ENCODE measurements around the gene NACC2. TPM values are rescaled to one million over a fixed set of nuclear protein-coding genes. Genes with fewer than 3 reads are reported as not detected.
"Not testable (repeated sequence)": the region's sequence is repeated elsewhere in the genome, so short reads cannot be mapped to it uniquely, and the experiment has no call there.

Gene NACC2
- total and polyA plus RNA-seq, 7 donors, result 8.5 to 33.5 (median 18.4) TPM

DNA sequence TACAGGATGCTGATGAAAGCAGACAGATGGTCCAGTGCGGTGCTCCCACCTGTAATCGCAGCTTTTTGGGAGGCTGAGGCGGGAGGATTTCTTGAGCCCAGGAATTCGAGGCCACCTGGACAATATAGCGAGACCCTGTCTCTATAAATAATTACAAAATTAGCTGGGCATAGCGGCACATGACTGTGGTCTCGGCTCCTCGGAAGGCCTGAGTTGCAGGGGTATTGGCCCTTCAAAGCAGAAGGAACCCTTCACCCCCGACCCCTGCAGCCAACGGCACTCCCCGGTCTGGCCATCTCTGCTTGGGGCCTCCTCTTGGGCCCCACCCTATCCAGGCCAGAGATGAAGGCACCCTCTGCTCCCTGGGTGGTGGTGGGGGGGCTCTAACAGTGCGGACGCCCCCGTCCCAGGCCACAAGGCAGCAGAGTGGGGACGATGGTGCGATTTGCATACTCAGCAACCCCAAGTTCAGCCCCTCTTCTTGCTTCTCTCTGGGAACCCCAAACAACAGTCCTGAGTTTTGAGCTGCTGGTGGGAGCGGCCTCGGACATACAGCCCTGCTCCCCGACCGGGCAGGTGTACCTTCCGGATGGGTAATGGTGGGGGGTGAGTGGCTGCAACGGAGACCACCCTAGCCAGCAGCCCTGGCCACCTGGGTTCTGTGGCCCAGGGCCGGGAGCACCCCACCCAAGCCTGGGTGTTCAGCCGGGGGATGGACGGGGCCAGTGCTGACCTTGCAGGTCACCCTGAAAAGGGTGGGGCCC, 50.7 kb downstream of the NACC2 start:
- no peak for DNase-seq
- H3K27ac ChIP-seq, result no peak overlapping the region
- no peaks in the 10 kb centered on the region for H3K27me3 ChIP-seq (ENCODE audit: insufficient read depth in 3 of 3, low read length in 2 of 3)
- ATAC-seq, result peak in 1 of 4 donors; percentile 3
- no peak overlapping the region for H3K4me3 ChIP-seq
- H3K9me3 ChIP-seq, result peaks cover 6% of the 10 kb centered on the region
- peaks cover 3 to 27% of the 10 kb centered on the region in 2 donors for H3K36me3 ChIP-seq (ENCODE audit: insufficient read depth in 1 of 2, low read depth in 1 of 2)
- intact Hi-C loops (cut with DNase I), result loop anchor here in 1 of 2 donors (5.0 kb wide), 1 partner anchor 33 kb away; no protein-coding TSS in a partner anchor
- TF ChIP-seq, protein P1, sequence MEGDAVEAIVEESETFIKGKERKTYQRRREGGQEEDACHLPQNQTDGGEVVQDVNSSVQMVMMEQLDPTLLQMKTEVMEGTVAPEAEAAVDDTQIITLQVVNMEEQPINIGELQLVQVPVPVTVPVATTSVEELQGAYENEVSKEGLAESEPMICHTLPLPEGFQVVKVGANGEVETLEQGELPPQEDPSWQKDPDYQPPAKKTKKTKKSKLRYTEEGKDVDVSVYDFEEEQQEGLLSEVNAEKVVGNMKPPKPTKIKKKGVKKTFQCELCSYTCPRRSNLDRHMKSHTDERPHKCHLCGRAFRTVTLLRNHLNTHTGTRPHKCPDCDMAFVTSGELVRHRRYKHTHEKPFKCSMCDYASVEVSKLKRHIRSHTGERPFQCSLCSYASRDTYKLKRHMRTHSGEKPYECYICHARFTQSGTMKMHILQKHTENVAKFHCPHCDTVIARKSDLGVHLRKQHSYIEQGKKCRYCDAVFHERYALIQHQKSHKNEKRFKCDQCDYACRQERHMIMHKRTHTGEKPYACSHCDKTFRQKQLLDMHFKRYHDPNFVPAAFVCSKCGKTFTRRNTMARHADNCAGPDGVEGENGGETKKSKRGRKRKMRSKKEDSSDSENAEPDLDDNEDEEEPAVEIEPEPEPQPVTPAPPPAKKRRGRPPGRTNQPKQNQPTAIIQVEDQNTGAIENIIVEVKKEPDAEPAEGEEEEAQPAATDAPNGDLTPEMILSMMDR (IDR thresholded peaks at IDR 0.05), result no peak
- 95 to 96% (median 96%) methylated on average over 25 of the region's 25 CpGs for WGBS, 3 donors
- peaks cover 14% of the 10 kb centered on the region for H3K4me1 ChIP-seq

DNA sequence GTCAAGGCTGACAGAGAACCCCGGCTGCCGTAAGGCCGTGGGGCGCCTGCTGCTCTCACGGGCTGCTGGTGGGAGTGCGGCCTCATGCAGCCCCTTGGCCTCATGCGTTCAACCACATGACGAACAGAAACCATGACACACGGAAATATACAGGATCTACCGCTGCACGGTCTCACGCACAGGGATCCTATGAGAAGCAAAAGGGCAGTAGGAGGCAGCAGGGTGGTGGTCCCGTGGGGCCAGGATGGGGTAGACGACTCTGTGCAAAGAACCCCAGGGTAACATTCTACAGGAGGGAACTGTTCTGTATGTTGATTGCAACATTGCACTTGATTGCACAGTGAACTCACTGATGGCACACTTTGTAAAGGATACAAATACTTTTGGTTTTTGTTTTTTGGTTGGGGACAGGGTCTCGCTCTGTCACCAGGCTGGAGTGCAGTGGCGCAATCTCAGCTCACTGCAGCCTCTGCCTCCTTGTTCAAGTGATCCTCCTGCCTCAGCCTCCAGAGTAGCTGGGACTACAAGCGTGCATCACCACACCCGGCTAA, 51.6 kb downstream of the NACC2 start:
- no peak overlapping the region for H3K27ac ChIP-seq
- WGBS, 3 donors, result 89 to 92% (median 91%) methylated on average over 18 of the region's 18 CpGs
- intact Hi-C loops (cut with DNase I), result loop anchor here in 1 of 2 donors (5.0 kb wide), 1 partner anchor 34 kb away; no protein-coding TSS in a partner anchor
- ATAC-seq (no peak), DNase-seq (no peak)
- no peaks in the 10 kb centered on the region for H3K27me3 ChIP-seq (ENCODE audit: insufficient read depth in 3 of 3, low read length in 2 of 3)
- H3K9me3 ChIP-seq, result peaks cover 8% of the 10 kb centered on the region
- H3K4me1 ChIP-seq, result peaks cover 13% of the 10 kb centered on the region
- TF ChIP-seq, protein P1 (IDR thresholded peaks at IDR 0.05), result no peak
- H3K4me3 ChIP-seq, result no peak overlapping the region
- peaks cover 0 to 19% of the 10 kb centered on the region in 2 donors for H3K36me3 ChIP-seq (ENCODE audit: insufficient read depth in 1 of 2, low read depth in 1 of 2)

DNA sequence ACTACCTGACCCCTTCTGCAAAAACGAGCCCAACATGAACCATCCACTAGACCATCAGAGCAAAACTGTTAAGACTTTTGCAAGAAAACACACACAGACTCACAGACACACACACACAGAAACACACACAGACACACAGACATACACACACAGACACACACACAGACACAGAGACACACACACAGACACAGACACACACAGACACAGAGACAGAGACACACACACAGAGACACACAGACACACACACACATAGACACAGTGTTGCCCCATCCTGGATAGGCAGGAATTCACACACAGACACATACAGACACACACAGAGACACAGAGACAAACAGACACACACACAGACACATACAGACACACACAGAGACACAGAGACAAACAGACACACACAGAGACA, 52.5 kb downstream of the NACC2 start:
- Histone ChIP-seq H3K27me3 (ENCODE audit: insufficient read depth in 3 of 3, low read length in 2 of 3) (no peaks in the 10 kb centered on the region), H3K27ac (no peak overlapping the region), H3K4me1 (peaks cover 8% of the 10 kb centered on the region), H3K4me3 (no peak overlapping the region), H3K36me3 (ENCODE audit: insufficient read depth in 1 of 2, low read depth in 1 of 2) (peaks cover 0 to 9% of the 10 kb centered on the region in 2 donors), H3K9me3 (peaks cover 8% of the 10 kb centered on the region)
- 47 to 76% (median 61%) methylated on average over 1 of the region's 1 CpG for WGBS, 3 donors
- ATAC-seq (no peak), DNase-seq (no peak)
- TF ChIP-seq, protein P1 (IDR thresholded peaks at IDR 0.05), result no peak
- intact Hi-C loops (cut with DNase I), result loop anchor here in 1 of 2 donors (5.0 kb wide), 1 partner anchor 35 kb away; no protein-coding TSS in a partner anchor

DNA sequence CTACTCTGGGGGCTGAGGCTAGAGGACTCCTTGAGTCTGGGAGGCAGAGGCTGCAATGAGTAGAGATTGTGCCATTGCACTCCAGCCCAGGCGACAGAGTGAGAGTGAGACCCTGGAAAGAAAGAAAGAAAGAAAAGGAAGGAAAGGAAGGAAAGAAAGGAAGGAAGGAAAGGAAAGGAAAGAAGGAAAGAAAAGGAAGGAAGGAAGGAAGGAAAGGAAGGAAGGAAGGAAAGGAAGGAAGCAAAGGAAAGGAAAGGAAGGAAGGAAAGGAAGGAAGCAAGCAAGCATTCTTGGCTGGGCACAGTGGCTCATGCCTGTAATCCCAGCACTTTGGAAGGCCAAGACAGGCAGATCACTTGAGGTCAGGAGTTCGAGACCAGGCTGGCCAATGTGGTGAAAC, 54.2 kb downstream of the NACC2 start:
- H3K4me3 ChIP-seq; H3K27ac ChIP-seq; ATAC-seq; H3K4me1 ChIP-seq; H3K27me3 ChIP-seq (ENCODE audit: insufficient read depth in 3 of 3, low read length in 2 of 3); H3K36me3 ChIP-seq (ENCODE audit: insufficient read depth in 1 of 2, low read depth in 1 of 2); DNase-seq: not testable (repeated sequence)
- intact Hi-C loops (cut with DNase I), result loop anchor here in 1 of 2 donors (5.0 kb wide), 1 partner anchor 36 kb away; no protein-coding TSS in a partner anchor
- peaks cover 11% of the 10 kb centered on the region for H3K9me3 ChIP-seq
- 82 to 100% (median 82%) methylated on average over 2 of the region's 2 CpGs for WGBS, 3 donors

DNA sequence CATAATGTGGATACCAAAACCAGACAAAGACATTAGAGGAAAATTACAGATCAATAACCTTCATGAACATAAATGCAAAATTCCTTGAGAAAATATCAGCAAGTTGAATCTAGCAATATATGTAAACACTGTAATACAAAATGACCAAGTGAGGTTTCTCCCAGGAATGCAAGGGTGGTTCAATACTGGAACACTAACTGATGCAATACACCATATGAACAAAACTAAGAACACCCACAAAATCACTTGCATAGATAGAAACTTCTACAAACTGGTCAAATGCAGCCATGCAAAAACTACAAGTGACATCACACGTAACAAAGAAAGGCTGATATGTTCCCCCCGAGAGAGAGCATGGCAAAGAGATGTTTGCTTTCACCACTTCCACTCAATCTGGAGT, 55.6 kb downstream of the NACC2 start:
- Histone ChIP-seq H3K4me3 (no peak overlapping the region), H3K36me3 (ENCODE audit: insufficient read depth in 1 of 2, low read depth in 1 of 2) (no peaks in the 10 kb centered on the region), H3K4me1 (no peaks in the 10 kb centered on the region), H3K9me3 (peaks cover 11% of the 10 kb centered on the region), H3K27ac (no peak overlapping the region), H3K27me3 (ENCODE audit: insufficient read depth in 3 of 3, low read length in 2 of 3) (no peaks in the 10 kb centered on the region)
- intact Hi-C loops (cut with DNase I), result loop anchor here in 1 of 2 donors (5.0 kb wide), 1 partner anchor 43 kb away; no protein-coding TSS in a partner anchor
- WGBS, 3 donors, result 95 to 99% (median 98%) methylated on average over 2 of the region's 2 CpGs
- TF ChIP-seq, protein P1 (IDR thresholded peaks at IDR 0.05), result no peak
- ATAC-seq (no peak), DNase-seq (no peak)
